K562 (cell line): ENCODE results near the gene PLOD1. TPM values are rescaled to one million over a fixed set of nuclear protein-coding genes. Genes with fewer than 3 reads are reported as not detected.

ENCODE experiments used
- ATAC-seq: fragments of 200-7000 bp; cut with Tn5 transposase; 3 replicates; pipeline ENCODE4 v1.9.1; 2020; ENCODE audit warnings: moderate library complexity
- BruUV-seq: library from RNA; stranded (reverse); fragments of 400-500 nt; replicated peaks from 2 replicates; lab custom pipeline; 2021; lab: Mats Ljungman, UMichigan
- CTCF ChIA-PET: fragments of 300-600 bp; formaldehyde crosslinking; extraction: SDS; loops from one replicate; lab custom pipeline; 2021; ENCODE audit warnings: low intra/inter-chr PET ratio; lab: Yijun Ruan, JAX
- POLR2A ChIA-PET: fragments of 300-600, 350-650 bp; sonication (Branson Sonifier 250); formaldehyde crosslinking; extraction: SDS; loops from one replicate; lab custom pipeline; 2021; ENCODE audit warnings: antibody characterized with exemption, inconsistent platforms; lab: Yijun Ruan, JAX
- DNase-seq, 4 experiments: peaks; one replicate each; pipeline versions ENCODE4 v3.0.0 to v3.0.0-alpha.2; 2011 to 2018; ENCODE audit warnings: low spot score in 3 of 4, mixed read lengths in 3 of 4; ENCODE audit errors: extremely low read depth in 1 of 4
- FAIRE-seq: peaks from 2 replicates; lab custom pipeline; 2011; peaks lifted over from hg19 to GRCh38; lab: Jason Lieb, UNC
- H2AFZ ChIP-seq: 2 replicates; pipeline ENCODE4 v1.6.0; 2011; ENCODE audit warnings: low read depth, low read length, control low read depth, inconsistent platforms
- H3K27ac ChIP-seq: fragments of 200-600 bp; 3 replicates; pipeline ENCODE4 v1.8.0; 2011; ENCODE audit warnings: low read depth, mild to moderate bottlenecking, control low read depth, inconsistent platforms, low read length, moderate library complexity, mixed read lengths; ENCODE audit errors: extremely low read depth
- H3K27me3 ChIP-seq, 2 experiments: fragments of 300-600 bp in 1 of 2; 2 replicates in 1 of 2; 3 replicates in 1 of 2; pipeline versions ENCODE4 v1.6.0 to v1.8.0; 2011; ENCODE audit warnings: inconsistent platforms in 2 of 2, low read length in 2 of 2, mild to moderate bottlenecking in 1 of 2, mixed read lengths in 1 of 2, moderate library complexity in 1 of 2; ENCODE audit not compliant: control insufficient read depth in 2 of 2, insufficient read depth in 2 of 2
- H3K36me3 ChIP-seq: fragments of 300-600 bp; 3 replicates; pipeline ENCODE4 v1.8.0; 2011; ENCODE audit warnings: mild to moderate bottlenecking, low read length, inconsistent platforms; ENCODE audit not compliant: control insufficient read depth, insufficient read depth
- H3K4me1 ChIP-seq, 2 experiments: fragments of 200-600 bp in 1 of 2; replicated peaks in 1 of 2; 2 replicates in 1 of 2; 3 replicates in 1 of 2; pipeline versions ENCODE4 v1.5.1 to v1.8.0; 2011; ENCODE audit warnings: inconsistent platforms in 2 of 2, low read length in 2 of 2, mild to moderate bottlenecking in 1 of 2, mixed read lengths in 1 of 2, moderate library complexity in 1 of 2; ENCODE audit not compliant: control insufficient read depth in 2 of 2, insufficient read depth in 2 of 2
- H3K4me2 ChIP-seq: 2 replicates; pipeline ENCODE4 v1.6.1; 2011; ENCODE audit warnings: low read length, control low read depth, inconsistent platforms, mixed read lengths; ENCODE audit not compliant: insufficient read depth
- H3K4me3 ChIP-seq: fragments of 200-600 bp; sonication (generic), shearing (Covaris generic); 2 replicates; pipeline ENCODE4 v1.5.1; 2016; ENCODE audit warnings: control low read depth, inconsistent platforms
- H3K79me2 ChIP-seq: fragments of 200-600 bp; 3 replicates; pipeline ENCODE4 v1.8.0; 2011; ENCODE audit warnings: low read length, inconsistent platforms; ENCODE audit not compliant: control insufficient read depth, insufficient read depth
- H3K9ac ChIP-seq, 2 experiments: 2 replicates each; pipeline versions ENCODE4 v1.6.0 to v1.6.1; 2011; ENCODE audit warnings: low read depth in 2 of 2, low read length in 2 of 2, control low read depth in 1 of 2, inconsistent platforms in 1 of 2, mild to moderate bottlenecking in 1 of 2, mixed read lengths in 1 of 2; ENCODE audit not compliant: insufficient read depth in 1 of 2
- H3K9me1 ChIP-seq: one replicate; pipeline ENCODE4 v1.6.0; 2011; ENCODE audit warnings: inconsistent platforms, mild to moderate bottlenecking, low read length, moderate library complexity; ENCODE audit not compliant: control insufficient read depth, insufficient read depth
- H3K9me3 ChIP-seq: replicated peaks from 2 replicates; pipeline ENCODE4 v1.5.1; 2011; ENCODE audit warnings: low read depth, low read length, inconsistent platforms; ENCODE audit not compliant: control insufficient read depth, insufficient read depth
- H4K20me1 ChIP-seq: replicated peaks from 2 replicates; pipeline ENCODE4 v1.6.1; 2011; ENCODE audit warnings: low read length, inconsistent platforms, mixed read lengths; ENCODE audit not compliant: control insufficient read depth, insufficient read depth
- CHD2 ChIP-seq: IDR thresholded peaks from 2 replicates; pipeline ENCODE4 v1.6.1; 2011; ENCODE audit warnings: low read depth, low read length
- CREB3L1 ChIP-seq: fragments of 450-650 bp; IDR thresholded peaks from 2 replicates; pipeline ENCODE4 v1.6.1; 2014; ENCODE audit warnings: low read depth, mild to moderate bottlenecking, moderate library complexity, borderline replicate concordance
- ELF1 ChIP-seq: fragments of 200-800 bp; sonication (Bioruptor generic); IDR thresholded peaks from 2 replicates; pipeline ENCODE4 v1.6.1; 2016; ENCODE audit warnings: missing genetic modification characterization, missing compliant biosample characterization
- EWSR1 ChIP-seq: fragments of 450-650 bp; IDR thresholded peaks from 2 replicates; pipeline ENCODE4 v1.6.1; 2018; ENCODE audit warnings: borderline replicate concordance, mild to moderate bottlenecking, low read depth, moderate library complexity; ENCODE audit not compliant: partially characterized antibody
- HDGF ChIP-seq: fragments of 450-650 bp; IDR thresholded peaks from 2 replicates; pipeline ENCODE4 v1.6.1; 2016
- PREB ChIP-seq: sonication (generic); formaldehyde crosslinking; IDR thresholded peaks from 2 replicates; pipeline ENCODE4 v1.8.1; 2023; ENCODE audit warnings: mild to moderate bottlenecking, missing genetic modification reagents
- RAD51 ChIP-seq: fragments of 450-650 bp; IDR thresholded peaks from 2 replicates; pipeline ENCODE4 v1.7.1; 2016; ENCODE audit warnings: low read depth, mild to moderate bottlenecking, borderline replicate concordance
- RBFOX2 ChIP-seq: fragments of 200-400 bp; formaldehyde crosslinking; IDR thresholded peaks from 2 replicates; pipeline ENCODE4 v1.6.1; 2017; ENCODE audit warnings: low read depth, mild to moderate bottlenecking, low read length, moderate library complexity
- ZNF124 ChIP-seq: sonication (generic); formaldehyde crosslinking; IDR thresholded peaks from 2 replicates; pipeline ENCODE4 v1.8.1; 2022; ENCODE audit warnings: missing genetic modification reagents
- ZNF586 ChIP-seq: fragments of 450-650 bp; formaldehyde crosslinking; conservative IDR thresholded peaks from 2 replicates; pipeline ENCODE4 v1.4.0; 2020; ENCODE audit warnings: mild to moderate bottlenecking, moderate library complexity
- WGBS: fragments of 100-300 bp; shearing (Covaris generic); methylation state at CpG from one replicate; pipeline ENCODE4 v1.1.6; 2016; ENCODE audit warnings: low coverage, mixed read lengths; ENCODE audit not compliant: insufficient coverage; ENCODE audit errors: missing lambda C conversion rate; 5-methylcytosine and 5-hydroxymethylcytosine counted together
- in situ Hi-C: fragments of 300-500 bp; cut with MboI; formaldehyde crosslinking; loops from 4 replicates; pipeline ENCODE4 v1.15.0; 2018; ENCODE audit warnings: inconsistent platforms, mixed read lengths
- intact Hi-C: fragments of 100-400 bp; cut with micrococcal nuclease; formaldehyde crosslinking; loops from 2 replicates; pipeline ENCODE4 v1.14.2; 2022
- polyA plus RNA-seq, 8 experiments: library from polyadenylated mRNA; depleted of rRNA in 4 of 8; stranded (reverse) in 5 of 8; unstranded in 3 of 8; fragments of >200 nt; fragmentation: Nextera tagmentation in 2 of 8; fragmentation: Illumina TruSeq in 1 of 8; extraction: Ambion mirVana in 2 of 8; extraction: Trizol in 1 of 8; gene quantifications; 2 replicates each; pipeline versions ENCODE4 v1.2.1 to v1.2.3, GENCODE V29; 2011 to 2014; ENCODE audit warnings: inconsistent platforms in 1 of 8, missing spikeins in 1 of 8
- total RNA-seq, 7 experiments: library from RNA; depleted of rRNA in 6 of 7; stranded (reverse); fragments of >200 nt in 6 of 7; fragmentation: Illumina TruSeq in 2 of 7; extraction: Trizol in 2 of 7; gene quantifications; 2 replicates each; pipeline versions ENCODE4 v1.2.1 to v1.2.3, GENCODE V29; 2011 to 2021; ENCODE audit warnings: low replicate concordance in 1 of 7
- TF ChIP-seq, protein P1 (sequence below): fragments of 250-450 bp; sonication (Bioruptor Pico); IDR thresholded peaks from 2 replicates; pipeline ENCODE4 v1.8.0; 2022; ENCODE audit warnings: moderate library complexity, mild to moderate bottlenecking, inconsistent platforms

Gene PLOD1
- total and polyA plus RNA-seq, 9 of the 15 experiments (the other 6 are each of a cell fraction or from before 2014, with no cell fraction given) = 16.6 to 90.8 (median 52.7) TPM

- ChIA-PET CTCF (no interaction called here), POLR2A (interaction anchor here (0.9 to 8.0 kb wide), 2 partner anchors 9 to 14 kb away, joined by 3 to 236 read pairs; no protein-coding TSS in a partner anchor)
- Histone ChIP-seq H4K20me1 (peaks cover 22% of the 10 kb centered on the region), H3K9me1 (no peaks in the 10 kb centered on the region), H3K27ac (no peak overlapping the region), H3K4me1 (peaks cover 15 to 50% of the 10 kb centered on the region in 2 experiments; a peak in 4 of 5 replicates), H2AFZ (no peak overlapping the region), H3K4me3 (0 out of 2 replicates have a peak overlapping the region, but pooled peaks have one; percentile 71), H3K9ac (peak overlapping the region in 1 of 2 experiments; percentile 75; a peak in 1 of 4 replicates), H3K79me2 (peaks cover 52% of the 10 kb centered on the region), H3K9me3 (no peaks in the 10 kb centered on the region), H3K36me3 (peaks cover 62% of the 10 kb centered on the region), H3K4me2 (peak overlapping the region; percentile 86; the same call in 1 of the 2 replicates), H3K27me3 (no peaks in the 10 kb centered on the region)
- no TSS peak for BruUV-seq
- ATAC-seq (no peak), DNase-seq (no peak), FAIRE-seq (no peak)
- 93% methylated on average over 22 of the region's 24 CpGs for WGBS
- in situ Hi-C loops (no loop called here), intact Hi-C loops (no loop called here)
- TF ChIP-seq CHD2 (no peak), ZNF124 (CRISPR knock-in tag) (0 out of 2 replicates have a peak, but pooled peaks have one; percentile 35), RBFOX2 (0 out of 2 replicates have a peak, but pooled peaks have one; percentile 19)
Measured at GRCh38 chr1:11923069-11923826, 11.3 kb upstream of the PLOD1 start.

DNA sequence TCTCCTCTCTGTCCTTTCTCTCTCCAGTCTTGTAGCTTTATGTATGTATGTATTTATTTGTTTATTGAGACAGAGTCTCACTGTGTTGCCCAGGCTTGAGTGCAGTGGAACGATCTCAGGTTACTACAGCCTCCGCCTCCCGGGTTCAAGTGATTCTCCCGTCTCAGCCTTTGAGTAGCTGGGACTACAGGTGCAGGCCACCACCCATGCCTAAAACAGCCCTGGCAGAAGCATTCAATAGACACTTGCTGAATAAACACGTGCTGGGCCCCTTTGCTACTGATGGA, 10.7 kb upstream of the PLOD1 start:
- H4K20me1 ChIP-seq = peaks cover 22% of the 10 kb centered on the region
- no TSS peak for BruUV-seq
- ATAC-seq (no peak), DNase-seq (no peak), FAIRE-seq (no peak)
- no peaks in the 10 kb centered on the region for H3K9me3 ChIP-seq
- in situ Hi-C loops (no loop called here), intact Hi-C loops (no loop called here)
- no peaks in the 10 kb centered on the region for H3K27me3 ChIP-seq
- peaks cover 58% of the 10 kb centered on the region for H3K36me3 ChIP-seq
- peaks cover 52% of the 10 kb centered on the region for H3K79me2 ChIP-seq
- no peak overlapping the region for H3K27ac ChIP-seq
- H3K9ac ChIP-seq = 0 out of 4 replicates have a peak overlapping the region, but pooled peaks of 1 of the 2 experiments have one; percentile 75
- H3K4me1 ChIP-seq = peaks cover 15 to 50% of the 10 kb centered on the region in 2 experiments; a peak in 4 of 5 replicates
- WGBS = 72% methylated on average over 5 of the region's 5 CpGs
- H2AFZ ChIP-seq = no peak overlapping the region
- CTCF ChIA-PET = no interaction called here
- peak overlapping the region; percentile 71 for H3K4me3 ChIP-seq
- POLR2A ChIA-PET = interaction anchor here (0.9 to 8.0 kb wide), 2 partner anchors 10 to 15 kb away, joined by 3 to 236 read pairs; no protein-coding TSS in a partner anchor
- H3K9me1 ChIP-seq = no peaks in the 10 kb centered on the region
- peak overlapping the region; percentile 86 for H3K4me2 ChIP-seq
- TF ChIP-seq ELF1 (tag) (no peak), ZNF586 (no peak), CREB3L1 (no peak), HDGF (no peak), PREB (CRISPR knock-in tag) (no peak), RAD51 (no peak), EWSR1 (no peak)
- TF ChIP-seq, protein P1, sequence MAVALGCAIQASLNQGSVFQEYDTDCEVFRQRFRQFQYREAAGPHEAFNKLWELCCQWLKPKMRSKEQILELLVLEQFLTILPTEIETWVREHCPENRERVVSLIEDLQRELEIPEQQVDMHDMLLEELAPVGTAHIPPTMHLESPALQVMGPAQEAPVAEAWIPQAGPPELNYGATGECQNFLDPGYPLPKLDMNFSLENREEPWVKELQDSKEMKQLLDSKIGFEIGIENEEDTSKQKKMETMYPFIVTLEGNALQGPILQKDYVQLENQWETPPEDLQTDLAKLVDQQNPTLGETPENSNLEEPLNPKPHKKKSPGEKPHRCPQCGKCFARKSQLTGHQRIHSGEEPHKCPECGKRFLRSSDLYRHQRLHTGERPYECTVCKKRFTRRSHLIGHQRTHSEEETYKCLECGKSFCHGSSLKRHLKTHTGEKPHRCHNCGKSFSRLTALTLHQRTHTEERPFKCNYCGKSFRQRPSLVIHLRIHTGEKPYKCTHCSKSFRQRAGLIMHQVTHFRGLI (CRISPR knock-in tag) = no peak
